ENCODE measurements around the gene PRAMEF1. TPM values are rescaled to one million over a fixed set of nuclear protein-coding genes. Genes with fewer than 3 reads are reported as not detected.

PRAMEF1 gene
- polyA plus RNA-seq, 1 experiment, result not detected

GRCh38 chr1:12754738-12755137 lies 36.5 kb upstream of the PRAMEF1 start:
- no peak overlapping the region for H3K27ac ChIP-seq (ENCODE audit: low read depth, low read length)
- no peak overlapping the region for H3K4me3 ChIP-seq (ENCODE audit: low read depth, low read length)
- POLR2A ChIA-PET, result no interaction called here
- DNase-seq (ENCODE audit: low read depth, low spot score), result no peak
- no peak for TF ChIP-seq CTCF (IDR thresholded peaks at IDR 0.05; ENCODE audit: low read depth, low read length)
- no peaks in the 10 kb centered on the region for H3K27me3 ChIP-seq (ENCODE audit: control insufficient read depth, insufficient read depth, low read length)
- CTCF ChIA-PET, result no interaction called here
- peaks cover 16% of the 10 kb centered on the region for H3K9me3 ChIP-seq (ENCODE audit: control insufficient read depth, insufficient read depth, low read length)

- Histone ChIP-seq H3K9me3 (ENCODE audit: control insufficient read depth, insufficient read depth, low read length) (peaks cover 27% of the 10 kb centered on the region), H3K4me3 (ENCODE audit: low read depth, low read length) (no peak overlapping the region), H3K27ac (ENCODE audit: low read depth, low read length) (no peak overlapping the region), H3K27me3 (ENCODE audit: control insufficient read depth, insufficient read depth, low read length) (no peaks in the 10 kb centered on the region)
- no peak for TF ChIP-seq CTCF (IDR thresholded peaks at IDR 0.05; ENCODE audit: low read depth, low read length)
- ChIA-PET CTCF (no interaction called here), POLR2A (no interaction called here)
- DNase-seq (ENCODE audit: low read depth, low spot score), result no peak
Observed at GRCh38 chr1:12756273-12756672, 34.9 kb upstream of the PRAMEF1 start.

- H3K9me3 ChIP-seq (ENCODE audit: control insufficient read depth, insufficient read depth, low read length), result peaks cover 33% of the 10 kb centered on the region
- no peak for TF ChIP-seq CTCF (IDR thresholded peaks at IDR 0.05; ENCODE audit: low read depth, low read length)
- no peak overlapping the region for H3K4me3 ChIP-seq (ENCODE audit: low read depth, low read length)
- no peaks in the 10 kb centered on the region for H3K27me3 ChIP-seq (ENCODE audit: control insufficient read depth, insufficient read depth, low read length)
- H3K27ac ChIP-seq (ENCODE audit: low read depth, low read length), result no peak overlapping the region
- DNase-seq (ENCODE audit: low read depth, low spot score), result no peak
- ChIA-PET POLR2A (no interaction called here), CTCF (no interaction called here)
Observed at GRCh38 chr1:12756768-12757413, 34.3 kb upstream of the PRAMEF1 start.

GRCh38 chr1:12757836-12758235 lies 33.4 kb upstream of the PRAMEF1 start:
- ChIA-PET POLR2A (no interaction called here), CTCF (no interaction called here)
- DNase-seq (ENCODE audit: low read depth, low spot score), result no peak
- no peak for TF ChIP-seq CTCF (IDR thresholded peaks at IDR 0.05; ENCODE audit: low read depth, low read length)
- no peak overlapping the region for H3K27ac ChIP-seq (ENCODE audit: low read depth, low read length)
- no peak overlapping the region for H3K4me3 ChIP-seq (ENCODE audit: low read depth, low read length)
- H3K27me3 ChIP-seq (ENCODE audit: control insufficient read depth, insufficient read depth, low read length), result no peaks in the 10 kb centered on the region
- peaks cover 37% of the 10 kb centered on the region for H3K9me3 ChIP-seq (ENCODE audit: control insufficient read depth, insufficient read depth, low read length)

GRCh38 chr1:12760256-12760795 lies 30.9 kb upstream of the PRAMEF1 start:
- Histone ChIP-seq H3K27me3 (ENCODE audit: control insufficient read depth, insufficient read depth, low read length) (no peaks in the 10 kb centered on the region), H3K27ac (ENCODE audit: low read depth, low read length) (no peak overlapping the region), H3K9me3 (ENCODE audit: control insufficient read depth, insufficient read depth, low read length) (peaks cover 43% of the 10 kb centered on the region), H3K4me3 (ENCODE audit: low read depth, low read length) (no peak overlapping the region)
- no peak for TF ChIP-seq CTCF (IDR thresholded peaks at IDR 0.05; ENCODE audit: low read depth, low read length)
- ChIA-PET CTCF (no interaction called here), POLR2A (no interaction called here)
- no peak for DNase-seq (ENCODE audit: low read depth, low spot score)

Data from AG04450 (cell line).